Muscle layer of duodenum (tissue), 2 donors: ENCODE data around the gene USF1.

Experiments used
- H3K27ac ChIP-seq: one replicate; pipeline ENCODE4 v1.7.0; 2013; ENCODE audit warnings: mild to moderate bottlenecking, low read length
- H3K27me3 ChIP-seq: one replicate; pipeline ENCODE4 v1.7.0; 2013; ENCODE audit warnings: low read depth, mild to moderate bottlenecking, control low read depth, low read length
- H3K36me3 ChIP-seq, 2 donors: one replicate each; pipeline ENCODE4 v1.7.0; 2013; ENCODE audit warnings: low read length in 2 of 2, control low read depth in 1 of 2, mild to moderate bottlenecking in 1 of 2; ENCODE audit not compliant: insufficient read depth in 2 of 2, control insufficient read depth in 1 of 2
- H3K4me1 ChIP-seq, 2 donors: one replicate each; pipeline ENCODE4 v1.7.0; 2013; ENCODE audit warnings: low read length in 2 of 2, mild to moderate bottlenecking in 2 of 2, control low read depth in 1 of 2, moderate library complexity in 1 of 2; ENCODE audit not compliant: insufficient read depth in 2 of 2, control insufficient read depth in 1 of 2
- H3K4me3 ChIP-seq, 2 donors: one replicate each; pipeline ENCODE4 v1.7.0; 2013; ENCODE audit warnings: low read length in 2 of 2, low read depth in 1 of 2, mild to moderate bottlenecking in 1 of 2
- H3K9me3 ChIP-seq, 2 donors: one replicate each; pipeline ENCODE4 v1.7.0; 2013; ENCODE audit warnings: low read length in 2 of 2, control low read depth in 1 of 2, mild to moderate bottlenecking in 1 of 2; ENCODE audit not compliant: control insufficient read depth in 1 of 2
- donor health status: healthy.

Gene USF1

GRCh38 chr1:161045736-161046604, at the start of gene USF1:
TSS of gene USF1 (minus strand) at chr1:161045977. CDS start at chr1:161043275, 2,702 bp downstream.
- H3K27me3 ChIP-seq, result no peaks in the 10 kb centered on the region
- peaks cover 24 to 26% of the 10 kb centered on the region in 2 donors for H3K36me3 ChIP-seq
- H3K4me1 ChIP-seq, result peaks cover 4 to 6% of the 10 kb centered on the region in 2 donors
- H3K9me3 ChIP-seq, result no peaks in the 10 kb centered on the region
- H3K27ac ChIP-seq, result peak within 1 kb of the TSS; percentile 99
- peak within 1 kb of the TSS; percentile 75 to 84 for H3K4me3 ChIP-seq

- Histone ChIP-seq H3K27ac (no peak overlapping the region), H3K4me1 (peaks cover 0 to 16% of the 10 kb centered on the region in 2 donors), H3K36me3 (peaks cover 3 to 4% of the 10 kb centered on the region in 2 donors), H3K4me3 (no peak overlapping the region), H3K27me3 (no peaks in the 10 kb centered on the region), H3K9me3 (no peaks in the 10 kb centered on the region)
Observed at GRCh38 chr1:161095230-161095629, 49.5 kb upstream of the USF1 start.

GRCh38 chr1:161094481-161094880, 48.7 kb upstream of the USF1 start:
- Histone ChIP-seq H3K4me3 (no peak overlapping the region), H3K27ac (no peak overlapping the region), H3K27me3 (no peaks in the 10 kb centered on the region), H3K9me3 (no peaks in the 10 kb centered on the region), H3K36me3 (no peaks in the 10 kb centered on the region), H3K4me1 (peaks cover 0 to 16% of the 10 kb centered on the region in 2 donors)

- H3K4me1 ChIP-seq, result peaks cover 0 to 8% of the 10 kb centered on the region in 2 donors
- no peaks in the 10 kb centered on the region for H3K36me3 ChIP-seq
- H3K9me3 ChIP-seq, result no peaks in the 10 kb centered on the region
- H3K4me3 ChIP-seq, result no peak overlapping the region
- no peaks in the 10 kb centered on the region for H3K27me3 ChIP-seq
- H3K27ac ChIP-seq, result no peak overlapping the region
Observed at GRCh38 chr1:161092621-161093028, 46.8 kb upstream of the USF1 start.

- H3K36me3 ChIP-seq, result no peaks in the 10 kb centered on the region
- no peak overlapping the region for H3K27ac ChIP-seq
- peaks cover 0 to 2% of the 10 kb centered on the region in 2 donors for H3K4me1 ChIP-seq
- H3K9me3 ChIP-seq, result no peaks in the 10 kb centered on the region
- H3K4me3 ChIP-seq, result no peak overlapping the region
- no peaks in the 10 kb centered on the region for H3K27me3 ChIP-seq
Observed at GRCh38 chr1:161091796-161092507, 46.2 kb upstream of the USF1 start.

- Histone ChIP-seq H3K27ac (no peak overlapping the region), H3K4me3 (no peak overlapping the region), H3K27me3 (no peaks in the 10 kb centered on the region), H3K4me1 (no peaks in the 10 kb centered on the region), H3K36me3 (no peaks in the 10 kb centered on the region), H3K9me3 (no peaks in the 10 kb centered on the region)
Observed at GRCh38 chr1:161091093-161091492, 45.3 kb upstream of the USF1 start.

- no peak overlapping the region for H3K4me3 ChIP-seq
- H3K9me3 ChIP-seq, result no peaks in the 10 kb centered on the region
- H3K27ac ChIP-seq, result no peak overlapping the region
- H3K27me3 ChIP-seq, result no peaks in the 10 kb centered on the region
- H3K36me3 ChIP-seq, result no peaks in the 10 kb centered on the region
- no peaks in the 10 kb centered on the region for H3K4me1 ChIP-seq
Observed at GRCh38 chr1:161090617-161091016, 44.8 kb upstream of the USF1 start.

- Histone ChIP-seq H3K4me3 (no peak overlapping the region), H3K4me1 (no peaks in the 10 kb centered on the region), H3K27ac (no peak overlapping the region)
Observed at GRCh38 chr1:161089938-161090337, 44.2 kb upstream of the USF1 start.

GRCh38 chr1:161089251-161089924, 43.6 kb upstream of the USF1 start, which contains the start of gene NECTIN4:
TSS of gene NECTIN4 (minus strand) at chr1:161089558. CDS start at chr1:161089296, 262 bp downstream.
- Histone ChIP-seq H3K36me3 (no peaks in the 10 kb centered on the region), H3K27ac (no peak within 1 kb of the TSS), H3K9me3 (no peaks in the 10 kb centered on the region), H3K4me1 (no peaks in the 10 kb centered on the region), H3K27me3 (no peaks in the 10 kb centered on the region), H3K4me3 (peak within 1 kb of the TSS in 1 of 2 donors; percentile 7)

More at GRCh38 chr1:161089938-161090337, 44.2 kb upstream of the USF1 start:
- Histone ChIP-seq H3K36me3 (no peaks in the 10 kb centered on the region), H3K9me3 (no peaks in the 10 kb centered on the region), H3K27me3 (no peaks in the 10 kb centered on the region)

- H3K4me3 ChIP-seq, result peak overlapping the region in 1 of 2 donors; percentile 7
- no peaks in the 10 kb centered on the region for H3K9me3 ChIP-seq
- no peaks in the 10 kb centered on the region for H3K4me1 ChIP-seq
- no peaks in the 10 kb centered on the region for H3K36me3 ChIP-seq
- no peak overlapping the region for H3K27ac ChIP-seq
- no peaks in the 10 kb centered on the region for H3K27me3 ChIP-seq
Observed at GRCh38 chr1:161088587-161089110, 42.9 kb upstream of the USF1 start.

GRCh38 chr1:161086457-161086856, 40.7 kb upstream of the USF1 start:
- Histone ChIP-seq H3K27ac (no peak overlapping the region), H3K4me1 (no peaks in the 10 kb centered on the region), H3K36me3 (no peaks in the 10 kb centered on the region), H3K9me3 (no peaks in the 10 kb centered on the region), H3K27me3 (no peaks in the 10 kb centered on the region), H3K4me3 (no peak overlapping the region)
